ENCODE measurements around the gene VWF.

DNA sequence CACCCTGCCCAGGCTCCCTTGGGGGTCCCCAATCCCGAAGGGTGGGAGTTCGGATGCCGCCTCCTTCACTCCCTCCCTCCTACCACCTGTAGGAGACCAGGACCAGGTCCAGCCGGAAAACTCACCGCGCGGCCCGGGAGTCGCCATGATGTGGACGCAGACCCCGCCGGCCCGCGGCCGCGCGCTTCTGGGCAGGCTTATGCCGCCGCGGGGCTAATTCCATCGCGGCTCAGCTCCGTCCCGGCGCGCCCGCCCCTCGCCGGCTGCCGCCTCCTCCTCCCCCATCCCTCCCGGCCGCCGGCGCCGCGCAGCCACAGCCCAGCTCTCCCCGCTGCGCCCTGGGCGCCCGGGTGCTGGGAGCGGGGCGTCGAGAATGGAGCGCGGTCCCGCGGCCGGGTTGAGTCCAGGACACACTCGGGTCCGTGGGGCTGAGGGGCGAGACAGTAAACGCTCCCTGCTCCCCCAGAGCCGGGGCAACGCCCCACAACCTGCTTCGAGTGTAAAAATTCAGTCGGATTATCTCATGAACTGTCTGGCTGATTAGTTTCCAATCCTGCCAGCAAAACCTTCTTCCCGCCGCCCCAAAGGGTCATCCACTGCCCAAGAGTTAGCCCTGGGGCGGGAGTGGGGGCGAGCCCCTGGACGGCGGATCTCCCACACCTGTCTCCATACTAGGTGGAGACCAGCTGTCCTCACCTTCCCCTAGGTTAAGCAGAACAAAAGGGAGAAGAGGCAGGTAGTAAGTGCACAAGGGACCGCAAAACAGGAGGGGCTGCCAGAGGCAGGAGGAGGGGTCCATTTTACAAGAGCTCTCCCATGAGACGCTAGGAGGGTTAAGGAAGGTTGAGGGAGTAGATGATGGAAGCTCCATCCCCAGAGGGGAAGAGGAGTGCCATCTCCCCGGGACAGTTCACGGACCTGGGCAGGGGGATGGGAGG lies 179.1 kb downstream of the VWF start, which contains the start of gene ANO2:
- TF ChIP-seq CTCF (IDR thresholded peaks at IDR 0.05) (no peak), POLR2A (IDR thresholded peaks at IDR 0.05) (no peak)

Measured in right lobe of liver (tissue), 4 donors.